Sigmoid colon (tissue), 7 donors: ENCODE data around the gene FBXW4. TPM values are rescaled to one million over a fixed set of nuclear protein-coding genes. Genes with fewer than 3 reads are reported as not detected.

Experiments used
- DNase-seq: peaks from one replicate; pipeline ENCODE4 v3.0.0-alpha.2; 2019
- H3K27ac ChIP-seq, 4 donors: fragments of 200-600 bp; sonication (generic); one replicate each; pipeline ENCODE4 v1.5.1; 2016 to 2019; ENCODE audit warnings: mild to moderate bottlenecking in 1 of 4
- H3K27me3 ChIP-seq, 3 donors: fragments of 200-600 bp; sonication (generic); one replicate each; pipeline ENCODE4 v1.5.1; 2019; ENCODE audit warnings: mild to moderate bottlenecking in 1 of 3
- H3K36me3 ChIP-seq, 4 donors: fragments of 200-600 bp; sonication (generic); one replicate each; pipeline ENCODE4 v1.5.1; 2016 to 2019
- H3K4me1 ChIP-seq, 4 donors: fragments of 200-600 bp; sonication (generic); one replicate each; pipeline ENCODE4 v1.5.1; 2017 to 2019
- H3K4me3 ChIP-seq, 4 donors: fragments of 200-600 bp; sonication (generic); one replicate each; pipeline ENCODE4 v1.5.1; 2017 to 2019; ENCODE audit warnings: mild to moderate bottlenecking in 2 of 4, moderate library complexity in 1 of 4
- H3K9me3 ChIP-seq, 4 donors: fragments of 200-600 bp in 3 of 4; sonication (generic) in 3 of 4; one replicate each; pipeline versions ENCODE4 v1.5.1 to v1.6.1; 2013 to 2019
- EP300 ChIP-seq, 4 donors: sonication (generic); formaldehyde crosslinking; IDR thresholded peaks; one replicate each; pipeline ENCODE4 v1.6.1; 2017; ENCODE audit warnings: antibody characterized with exemption in 4 of 4
- POLR2A ChIP-seq, 2 donors: fragments of 450-650 bp; IDR thresholded peaks; one replicate each; pipeline ENCODE4 v1.6.1; 2016; ENCODE audit warnings: antibody characterized with exemption in 2 of 2, mild to moderate bottlenecking in 2 of 2, moderate library complexity in 2 of 2
- POLR2AphosphoS5 ChIP-seq, 4 donors: sonication (generic); formaldehyde crosslinking; IDR thresholded peaks; one replicate each; pipeline ENCODE4 v1.6.1; 2017; ENCODE audit warnings: antibody characterized with exemption in 4 of 4
- WGBS, 2 donors: extraction: QIAGEN DNeasy Blood & Tissue Kit; methylation state at CpG; one replicate each; pipeline ENCODE4 v1.1.7; 2013; 5-methylcytosine and 5-hydroxymethylcytosine counted together
- intact Hi-C: fragments of 100-400 bp; cut with DNase I; formaldehyde crosslinking; loops from one replicate; pipeline ENCODE4 v1.15.1; 2023
- polyA plus RNA-seq, 3 donors: library from polyadenylated mRNA; stranded (reverse); fragments of 200-250 nt; gene quantifications; one replicate each; pipeline ENCODE4 v1.2.3, GENCODE V29; 2013
- total RNA-seq, 4 donors: library from RNA; depleted of rRNA; stranded (reverse); fragments of >200 nt; gene quantifications; one replicate each; pipeline ENCODE4 v1.1.0, GENCODE V29; 2016
- TF ChIP-seq, protein P1 (sequence below), 4 experiments: fragments of 450-650 bp in 3 of 4; fragments of 200-600 bp in 1 of 4; IDR thresholded peaks; one replicate each; pipeline ENCODE4 v1.5.1; 2016 to 2019; ENCODE audit warnings: antibody characterized with exemption in 4 of 4, mild to moderate bottlenecking in 3 of 4, moderate library complexity in 2 of 4
- donor health status: healthy with polysubstance abuse.
- donor health status: Bipolar disorder and iron deficiency.
- donor health status: healthy.

The FBXW4 gene
- total and polyA plus RNA-seq, 7 donors, result 28.4 to 122 (median 89.7) TPM

DNA sequence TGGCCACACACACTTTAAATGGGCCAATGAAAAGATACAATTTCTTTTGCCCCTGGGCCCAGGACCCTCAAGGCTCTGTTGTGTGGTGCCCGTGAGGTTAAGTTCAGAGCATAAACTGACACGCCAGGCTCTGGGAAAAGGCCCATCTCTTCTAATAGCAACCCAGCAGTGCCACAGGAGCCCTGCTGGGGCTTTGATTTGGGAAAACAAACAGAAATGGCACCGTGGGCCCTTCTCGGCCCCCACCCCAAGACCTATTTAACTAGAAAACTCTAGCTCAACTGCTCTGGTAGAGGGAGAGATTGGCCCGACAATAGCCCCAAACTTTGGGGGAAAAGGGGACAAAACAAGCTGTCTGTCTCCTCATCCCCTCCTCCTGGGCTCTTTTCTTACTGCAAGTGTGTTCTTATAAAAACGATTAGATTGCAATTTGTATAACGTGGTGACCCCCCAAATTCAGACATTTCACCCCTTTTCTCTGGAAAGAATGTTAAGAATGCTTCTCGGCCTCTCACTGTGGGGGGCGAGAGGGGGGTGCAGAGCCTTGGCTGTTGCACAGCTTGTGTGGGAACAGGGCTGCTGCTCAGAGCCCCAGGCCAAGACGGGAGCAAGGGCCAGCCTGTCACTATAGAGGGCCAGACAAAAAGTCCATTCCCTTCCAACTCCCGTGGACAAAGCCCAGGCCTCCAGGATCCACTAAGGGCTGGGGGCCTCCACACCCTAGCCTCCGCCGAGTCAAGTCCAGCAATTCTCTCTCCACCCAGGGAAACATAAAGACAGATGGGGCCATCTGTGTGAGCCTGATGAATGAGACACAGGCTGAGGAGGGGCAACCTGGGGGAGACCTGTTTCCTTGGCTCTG, 80.1 kb downstream of the FBXW4 start:
- intact Hi-C loops, result no loop called here
- no peak for TF ChIP-seq EP300 (IDR thresholded peaks at IDR 0.05)
- Histone ChIP-seq H3K27ac (no peak overlapping the region), H3K36me3 (peaks cover 0 to 60% (median 19%) of the 10 kb centered on the region in 4 donors), H3K4me1 (no peaks in the 10 kb centered on the region), H3K9me3 (no peaks in the 10 kb centered on the region), H3K4me3 (no peak overlapping the region), H3K27me3 (no peaks in the 10 kb centered on the region)
- DNase-seq, result no peak
- WGBS, 2 donors, result 84 to 91% methylated on average over 13 of the region's 13 CpGs

DNA sequence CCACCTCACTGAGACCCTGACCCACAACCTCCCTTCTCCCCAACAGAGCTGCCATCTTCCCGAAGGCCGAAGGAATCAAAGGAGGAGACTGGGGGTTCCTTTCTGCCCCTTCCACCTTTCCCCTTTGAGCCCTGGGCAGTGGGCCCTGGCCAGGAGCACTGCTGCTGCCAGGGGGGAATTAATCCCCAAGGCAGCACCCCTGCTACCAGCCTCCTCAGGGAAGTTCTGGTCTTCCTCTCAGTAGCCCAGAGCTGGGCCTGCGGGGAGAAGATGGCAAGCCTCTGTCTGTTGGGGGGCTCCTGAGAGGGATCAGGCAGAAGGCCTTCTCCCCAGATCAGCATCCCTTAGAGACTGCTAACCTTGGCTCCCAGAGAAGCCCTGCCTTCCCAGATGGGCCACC, 81.3 kb downstream of the FBXW4 start:
- WGBS, 2 donors, result 92 to 98% methylated on average over 3 of the region's 3 CpGs
- Histone ChIP-seq H3K27me3 (no peaks in the 10 kb centered on the region), H3K27ac (no peak overlapping the region), H3K9me3 (no peaks in the 10 kb centered on the region), H3K4me1 (no peaks in the 10 kb centered on the region), H3K36me3 (peaks cover 12 to 67% (median 23%) of the 10 kb centered on the region in 4 donors), H3K4me3 (no peak overlapping the region)
- DNase-seq, result no peak
- TF ChIP-seq POLR2A (IDR thresholded peaks at IDR 0.05), result no peak
- TF ChIP-seq, protein P1, sequence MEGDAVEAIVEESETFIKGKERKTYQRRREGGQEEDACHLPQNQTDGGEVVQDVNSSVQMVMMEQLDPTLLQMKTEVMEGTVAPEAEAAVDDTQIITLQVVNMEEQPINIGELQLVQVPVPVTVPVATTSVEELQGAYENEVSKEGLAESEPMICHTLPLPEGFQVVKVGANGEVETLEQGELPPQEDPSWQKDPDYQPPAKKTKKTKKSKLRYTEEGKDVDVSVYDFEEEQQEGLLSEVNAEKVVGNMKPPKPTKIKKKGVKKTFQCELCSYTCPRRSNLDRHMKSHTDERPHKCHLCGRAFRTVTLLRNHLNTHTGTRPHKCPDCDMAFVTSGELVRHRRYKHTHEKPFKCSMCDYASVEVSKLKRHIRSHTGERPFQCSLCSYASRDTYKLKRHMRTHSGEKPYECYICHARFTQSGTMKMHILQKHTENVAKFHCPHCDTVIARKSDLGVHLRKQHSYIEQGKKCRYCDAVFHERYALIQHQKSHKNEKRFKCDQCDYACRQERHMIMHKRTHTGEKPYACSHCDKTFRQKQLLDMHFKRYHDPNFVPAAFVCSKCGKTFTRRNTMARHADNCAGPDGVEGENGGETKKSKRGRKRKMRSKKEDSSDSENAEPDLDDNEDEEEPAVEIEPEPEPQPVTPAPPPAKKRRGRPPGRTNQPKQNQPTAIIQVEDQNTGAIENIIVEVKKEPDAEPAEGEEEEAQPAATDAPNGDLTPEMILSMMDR (IDR thresholded peaks at IDR 0.05), result no peak
- TF ChIP-seq POLR2AphosphoS5 (IDR thresholded peaks at IDR 0.05), result no peak
- TF ChIP-seq EP300 (IDR thresholded peaks at IDR 0.05), result no peak
- intact Hi-C loops, result no loop called here

DNA sequence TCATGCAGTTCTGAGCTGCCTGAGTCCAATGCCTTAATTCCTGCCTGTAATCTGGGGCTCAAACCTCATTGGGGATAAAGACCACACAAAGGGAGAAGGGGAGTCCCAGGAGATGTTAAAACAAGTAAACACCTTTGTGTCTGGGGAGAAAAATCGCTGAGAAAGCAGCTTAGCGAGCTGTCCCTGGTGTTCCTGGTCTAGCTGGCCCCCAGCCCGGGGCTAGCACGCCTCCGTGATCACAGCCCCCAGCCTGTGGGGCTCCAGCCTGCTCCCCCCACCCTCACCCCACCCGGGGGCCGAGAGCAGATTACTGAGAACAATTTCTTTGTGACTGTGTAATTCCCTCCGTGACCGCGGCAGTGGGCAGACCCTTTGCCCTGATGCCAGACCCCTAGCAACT, 82.1 kb downstream of the FBXW4 start:
- no peaks in the 10 kb centered on the region for H3K27me3 ChIP-seq
- H3K36me3 ChIP-seq, result peaks cover 13 to 68% (median 24%) of the 10 kb centered on the region in 4 donors
- H3K4me1 ChIP-seq, result no peaks in the 10 kb centered on the region
- 78 to 88% methylated on average over 10 of the region's 10 CpGs for WGBS, 2 donors
- no peak overlapping the region for H3K4me3 ChIP-seq
- TF ChIP-seq, protein P1 (IDR thresholded peaks at IDR 0.05), result no peak
- no peak for TF ChIP-seq POLR2A (IDR thresholded peaks at IDR 0.05)
- no peak for TF ChIP-seq EP300 (IDR thresholded peaks at IDR 0.05)
- no peak for TF ChIP-seq POLR2AphosphoS5 (IDR thresholded peaks at IDR 0.05)
- intact Hi-C loops, result no loop called here
- no peak for DNase-seq
- no peaks in the 10 kb centered on the region for H3K9me3 ChIP-seq
- no peak overlapping the region for H3K27ac ChIP-seq

DNA sequence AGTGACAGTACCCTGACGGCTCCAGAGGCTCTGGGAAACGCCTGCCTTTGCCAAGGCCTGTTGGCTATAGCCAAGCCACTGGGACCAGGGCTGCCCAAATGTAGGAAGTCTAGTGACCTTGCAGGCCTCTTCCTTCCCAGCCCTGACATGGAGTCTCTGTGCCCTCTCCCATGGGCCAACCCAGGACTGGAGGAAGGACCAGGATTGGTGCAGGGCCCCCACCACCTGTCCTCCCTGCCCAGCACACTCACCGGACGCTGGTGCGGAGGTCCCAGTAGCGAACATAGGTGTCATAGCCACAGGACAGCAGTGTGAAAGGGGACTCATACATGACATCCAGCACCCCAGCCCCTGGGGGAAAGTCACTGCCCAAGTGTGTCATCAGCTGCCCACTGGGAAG, 82.9 kb downstream of the FBXW4 start:
- peaks cover 13 to 68% (median 26%) of the 10 kb centered on the region in 4 donors for H3K36me3 ChIP-seq
- peak; percentile 37 for DNase-seq
- TF ChIP-seq POLR2AphosphoS5 (IDR thresholded peaks at IDR 0.05), result no peak
- no peak for TF ChIP-seq EP300 (IDR thresholded peaks at IDR 0.05)
- no peak for TF ChIP-seq POLR2A (IDR thresholded peaks at IDR 0.05)
- TF ChIP-seq, protein P1 (IDR thresholded peaks at IDR 0.05), result no peak
- WGBS, 2 donors, result 95 to 96% methylated on average over 6 of the region's 6 CpGs
- H3K9me3 ChIP-seq, result no peaks in the 10 kb centered on the region
- H3K4me1 ChIP-seq, result no peaks in the 10 kb centered on the region
- no peaks in the 10 kb centered on the region for H3K27me3 ChIP-seq
- H3K27ac ChIP-seq, result no peak overlapping the region
- intact Hi-C loops, result no loop called here
- no peak overlapping the region for H3K4me3 ChIP-seq

DNA sequence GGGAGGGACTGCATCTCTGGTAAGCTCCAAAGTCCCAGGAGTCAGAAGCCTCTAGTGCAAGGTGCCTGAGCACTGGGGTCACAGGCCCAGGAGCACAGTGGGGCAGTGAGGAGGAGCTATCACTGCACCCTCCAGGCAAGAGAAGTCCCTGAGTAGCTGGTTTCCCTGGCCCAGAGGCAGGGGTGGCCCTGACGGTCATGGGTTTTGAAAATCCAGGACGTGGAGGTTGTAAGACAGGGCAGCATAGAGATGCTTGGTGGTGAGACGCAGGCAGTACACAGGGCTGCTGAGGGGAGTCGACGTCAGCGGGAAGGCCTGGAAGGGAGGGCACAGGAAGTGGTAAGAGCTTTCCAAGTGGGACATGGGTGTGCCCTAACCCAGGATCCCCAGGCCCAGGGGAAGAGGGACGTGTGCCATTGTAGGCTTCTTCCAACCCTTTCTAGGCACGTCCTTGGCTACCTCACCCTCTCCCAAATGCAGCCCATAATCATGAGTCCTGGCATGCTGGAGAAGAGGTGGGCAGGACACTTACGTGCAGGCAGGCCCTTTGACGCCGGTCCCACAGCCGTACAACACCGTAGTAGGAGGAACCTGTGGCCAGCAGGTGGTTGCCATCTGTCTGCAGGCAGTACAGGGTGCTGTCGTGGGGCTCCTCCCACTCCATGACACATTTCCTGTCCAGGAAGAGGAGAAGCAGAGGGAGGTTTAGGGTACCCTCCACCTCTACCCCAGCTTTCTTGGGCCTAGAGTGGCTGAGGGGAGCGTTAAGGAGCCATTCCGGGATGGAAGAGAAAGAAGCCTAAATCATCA, 83.7 kb downstream of the FBXW4 start:
- intact Hi-C loops, result no loop called here
- H3K4me3 ChIP-seq, result no peak overlapping the region
- no peak overlapping the region for H3K27ac ChIP-seq
- DNase-seq, result peak; percentile 60
- TF ChIP-seq, protein P1 (IDR thresholded peaks at IDR 0.05), result no peak
- no peak for TF ChIP-seq POLR2AphosphoS5 (IDR thresholded peaks at IDR 0.05)
- no peak for TF ChIP-seq POLR2A (IDR thresholded peaks at IDR 0.05)
- no peak for TF ChIP-seq EP300 (IDR thresholded peaks at IDR 0.05)
- no peaks in the 10 kb centered on the region for H3K27me3 ChIP-seq
- no peaks in the 10 kb centered on the region for H3K9me3 ChIP-seq
- peaks cover 13 to 66% (median 29%) of the 10 kb centered on the region in 4 donors for H3K36me3 ChIP-seq
- no peaks in the 10 kb centered on the region for H3K4me1 ChIP-seq
- WGBS, 2 donors, result 77 to 79% methylated on average over 16 of the region's 16 CpGs
